GM23338 (cell line): ENCODE data around the gene ZFC3H1. TPM values are rescaled to one million over a fixed set of nuclear protein-coding genes. Genes with fewer than 3 reads are reported as not detected.

Experiments used
- ATAC-seq: fragments of 200-7000 bp; cut with Tn5 transposase; 3 replicates; pipeline ENCODE4 v1.9.1; 2020
- DNase-seq: peaks from one replicate; pipeline ENCODE4 v3.0.0-alpha.2; 2015; ENCODE audit warnings: low spot score
- H2AFZ ChIP-seq: fragments of 200-600 bp; sonication (generic); 2 replicates; pipeline ENCODE4 v1.8.0; 2016; ENCODE audit warnings: antibody characterized with exemption, mild to moderate bottlenecking, moderate library complexity
- H3F3A ChIP-seq: fragments of 200-600 bp; sonication (generic); replicated peaks from 2 replicates; pipeline ENCODE4 v1.8.0; 2017; ENCODE audit warnings: antibody characterized with exemption, mixed run types, low read depth
- H3K27ac ChIP-seq: fragments of 200-600 bp; sonication (generic); 2 replicates; pipeline ENCODE4 v1.6.1; 2016; ENCODE audit warnings: low read depth
- H3K27me3 ChIP-seq: fragments of 200-600 bp; sonication (generic); 2 replicates; pipeline ENCODE4 v1.8.0; 2016; ENCODE audit warnings: mild to moderate bottlenecking, mixed run types, moderate library complexity; ENCODE audit not compliant: insufficient read depth
- H3K36me3 ChIP-seq: fragments of 200-600 bp; sonication (generic); 2 replicates; pipeline ENCODE4 v1.8.0; 2016; ENCODE audit warnings: mild to moderate bottlenecking; ENCODE audit not compliant: insufficient read depth
- H3K4me1 ChIP-seq: fragments of 200-600 bp; sonication (generic); 2 replicates; pipeline ENCODE4 v1.8.0; 2016; ENCODE audit warnings: mild to moderate bottlenecking, moderate library complexity; ENCODE audit not compliant: insufficient read depth
- H3K4me2 ChIP-seq: fragments of 200-600 bp; sonication (generic); 2 replicates; pipeline ENCODE4 v1.7.1; 2017; ENCODE audit warnings: mixed run types
- H3K4me3 ChIP-seq: fragments of 200-600 bp; sonication (generic); 2 replicates; pipeline ENCODE4 v1.6.1; 2016; ENCODE audit warnings: mixed run types
- H3K79me2 ChIP-seq: fragments of 200-600 bp; sonication (generic); replicated peaks from 2 replicates; pipeline ENCODE4 v1.8.0; 2017; ENCODE audit warnings: mild to moderate bottlenecking; ENCODE audit not compliant: insufficient read depth
- H3K9me2 ChIP-seq: fragments of 200-600 bp; sonication (generic); 2 replicates; pipeline ENCODE4 v1.8.0; 2017; ENCODE audit not compliant: insufficient read depth
- H4K20me1 ChIP-seq: fragments of 200-600 bp; sonication (generic); replicated peaks from 2 replicates; pipeline ENCODE4 v1.8.0; 2017; ENCODE audit warnings: mild to moderate bottlenecking; ENCODE audit not compliant: insufficient read depth
- H3K27ac Mint-ChIP-seq: 2 replicates; pipeline ENCODE4 v1.8.0; 2020; ENCODE audit warnings: inconsistent platforms, mild to moderate bottlenecking, moderate library complexity, mixed read lengths
- H3K27me3 Mint-ChIP-seq: 3 replicates; pipeline ENCODE4 v1.8.0; 2022; ENCODE audit warnings: low read depth, mild to moderate bottlenecking, moderate library complexity, mixed read lengths, inconsistent platforms; ENCODE audit not compliant: insufficient read depth, poor library complexity
- H3K36me3 Mint-ChIP-seq: 3 replicates; pipeline ENCODE4 v1.8.0; 2021; ENCODE audit warnings: low read depth, mild to moderate bottlenecking, inconsistent platforms, moderate library complexity, mixed read lengths
- H3K4me1 Mint-ChIP-seq: 3 replicates; pipeline ENCODE4 v1.8.0; 2020; ENCODE audit warnings: mild to moderate bottlenecking, inconsistent platforms, mixed read lengths
- H3K4me3 Mint-ChIP-seq: 3 replicates; pipeline ENCODE4 v1.8.0; 2021; ENCODE audit warnings: moderate library complexity, mild to moderate bottlenecking, inconsistent platforms, mixed read lengths
- H3K9me3 Mint-ChIP-seq: 3 replicates; pipeline ENCODE4 v1.8.0; 2020; ENCODE audit warnings: moderate library complexity, mild to moderate bottlenecking, inconsistent platforms, mixed read lengths
- CREB1 ChIP-seq: fragments of 250-450 bp; sonication (Bioruptor Pico); IDR thresholded peaks from 2 replicates; pipeline ENCODE4 v1.5.0; 2020; ENCODE audit warnings: low read depth, mild to moderate bottlenecking, moderate library complexity
- EZH2 ChIP-seq: fragments of 200-600 bp; sonication (generic); IDR thresholded peaks from one replicate; pipeline ENCODE4 v1.8.0; 2017; ENCODE audit warnings: antibody characterized with exemption, mild to moderate bottlenecking, low read depth; ENCODE audit not compliant: unreplicated experiment
- NANOG ChIP-seq: IDR thresholded peaks from 2 replicates; pipeline ENCODE4 v1.6.1; 2016; ENCODE audit warnings: antibody characterized with exemption, borderline replicate concordance
- POLR2AphosphoS5 ChIP-seq: IDR thresholded peaks from 2 replicates; pipeline ENCODE4 v1.6.1; 2016; ENCODE audit warnings: antibody characterized with exemption, low read depth
- ZNF114 ChIP-seq: fragments of 250-450 bp; sonication (Bioruptor Pico); IDR thresholded peaks from 2 replicates; pipeline ENCODE4 v1.5.0; 2020; ENCODE audit warnings: mild to moderate bottlenecking, moderate library complexity
- long read RNA-seq: library from polyadenylated mRNA; unstranded; transcript quantifications from one replicate; pipeline ENCODE4 v2.0.0, GENCODE V29; 2020; ENCODE audit not compliant: unreplicated experiment
- polyA plus RNA-seq: library from polyadenylated mRNA; unstranded; fragments of >200 nt; fragmentation: Nextera tagmentation; extraction: Ambion mirVana; gene quantifications from 2 replicates; pipeline ENCODE4 v1.2.1, GENCODE V29; 2016
- total RNA-seq: library from RNA; depleted of rRNA; stranded (reverse); fragments of >200 nt; shearing (Covaris generic); gene quantifications from 2 replicates; pipeline ENCODE4 v1.2.3, GENCODE V29; 2014; rRNA removed
- TF ChIP-seq, protein P1 (sequence below): IDR thresholded peaks from one replicate; pipeline ENCODE4 v1.6.1; 2018; ENCODE audit warnings: antibody characterized with exemption; ENCODE audit not compliant: unreplicated experiment
- TF ChIP-seq, protein P2 (sequence below): fragments of 250-450 bp; sonication (Bioruptor Pico); IDR thresholded peaks from 2 replicates; pipeline ENCODE4 v1.5.0; 2020; ENCODE audit warnings: mild to moderate bottlenecking, moderate library complexity

ZFC3H1 gene, protein sequence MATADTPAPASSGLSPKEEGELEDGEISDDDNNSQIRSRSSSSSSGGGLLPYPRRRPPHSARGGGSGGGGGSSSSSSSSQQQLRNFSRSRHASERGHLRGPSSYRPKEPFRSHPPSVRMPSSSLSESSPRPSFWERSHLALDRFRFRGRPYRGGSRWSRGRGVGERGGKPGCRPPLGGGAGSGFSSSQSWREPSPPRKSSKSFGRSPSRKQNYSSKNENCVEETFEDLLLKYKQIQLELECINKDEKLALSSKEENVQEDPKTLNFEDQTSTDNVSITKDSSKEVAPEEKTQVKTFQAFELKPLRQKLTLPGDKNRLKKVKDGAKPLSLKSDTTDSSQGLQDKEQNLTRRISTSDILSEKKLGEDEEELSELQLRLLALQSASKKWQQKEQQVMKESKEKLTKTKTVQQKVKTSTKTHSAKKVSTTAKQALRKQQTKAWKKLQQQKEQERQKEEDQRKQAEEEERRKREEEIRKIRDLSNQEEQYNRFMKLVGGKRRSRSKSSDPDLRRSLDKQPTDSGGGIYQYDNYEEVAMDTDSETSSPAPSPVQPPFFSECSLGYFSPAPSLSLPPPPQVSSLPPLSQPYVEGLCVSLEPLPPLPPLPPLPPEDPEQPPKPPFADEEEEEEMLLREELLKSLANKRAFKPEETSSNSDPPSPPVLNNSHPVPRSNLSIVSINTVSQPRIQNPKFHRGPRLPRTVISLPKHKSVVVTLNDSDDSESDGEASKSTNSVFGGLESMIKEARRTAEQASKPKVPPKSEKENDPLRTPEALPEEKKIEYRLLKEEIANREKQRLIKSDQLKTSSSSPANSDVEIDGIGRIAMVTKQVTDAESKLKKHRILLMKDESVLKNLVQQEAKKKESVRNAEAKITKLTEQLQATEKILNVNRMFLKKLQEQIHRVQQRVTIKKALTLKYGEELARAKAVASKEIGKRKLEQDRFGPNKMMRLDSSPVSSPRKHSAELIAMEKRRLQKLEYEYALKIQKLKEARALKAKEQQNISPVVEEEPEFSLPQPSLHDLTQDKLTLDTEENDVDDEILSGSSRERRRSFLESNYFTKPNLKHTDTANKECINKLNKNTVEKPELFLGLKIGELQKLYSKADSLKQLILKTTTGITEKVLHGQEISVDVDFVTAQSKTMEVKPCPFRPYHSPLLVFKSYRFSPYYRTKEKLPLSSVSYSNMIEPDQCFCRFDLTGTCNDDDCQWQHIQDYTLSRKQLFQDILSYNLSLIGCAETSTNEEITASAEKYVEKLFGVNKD (N-terminal part only)
- 30.3 and 45.9 TPM in 2 replicates for total RNA-seq
- polyA plus RNA-seq: 31.1 and 46.2 TPM in 2 replicates
- long read RNA-seq, transcript ZFC3H1-206 (2 exons, 1,771 nt): major isoform, 7 of 16 reads
- long read RNA-seq, partial matches to known transcripts: 8 of 16 reads
- long read RNA-seq, other reads (novel, unspliced or antisense): 1 of 16 reads

DNA sequence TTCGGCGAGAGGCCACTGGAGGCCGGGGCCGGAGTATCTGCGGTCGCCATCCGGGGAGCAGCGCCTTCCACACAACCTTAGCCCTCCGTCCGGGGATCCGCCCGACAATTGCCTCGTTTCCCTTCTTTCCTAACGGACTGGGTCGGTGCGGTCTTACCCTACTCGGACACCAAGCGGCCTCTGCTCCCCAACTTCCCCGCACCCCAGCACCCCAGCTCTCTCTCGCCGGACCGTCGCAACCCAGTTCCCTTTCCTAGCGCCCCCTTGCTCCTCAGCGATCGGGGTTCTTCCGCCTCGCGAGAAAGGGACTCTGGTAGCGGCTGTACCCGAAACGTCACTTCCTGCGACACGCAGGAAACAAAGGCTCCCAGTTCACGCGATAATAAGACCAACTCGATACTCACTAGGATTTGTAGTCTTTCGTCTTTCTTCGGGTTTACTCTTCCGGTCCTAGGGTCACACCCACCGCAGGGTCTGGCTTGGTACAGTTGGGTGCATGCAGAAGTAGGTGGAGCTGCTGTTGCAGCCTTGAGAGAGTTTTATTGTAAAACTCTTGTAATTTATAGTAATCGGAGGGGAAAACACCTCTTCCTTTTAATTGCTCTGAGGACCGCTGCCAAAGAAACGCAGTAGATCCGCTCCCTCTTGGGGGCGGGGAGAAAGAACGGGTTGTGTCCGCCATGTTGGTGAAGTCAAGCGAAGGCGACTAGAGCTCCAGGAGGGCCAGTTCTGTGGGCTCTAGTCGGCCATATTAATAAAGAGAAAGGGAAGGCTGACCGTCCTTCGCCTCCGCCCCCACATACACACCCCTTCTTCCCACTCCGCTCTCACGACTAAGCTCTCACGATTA is at the start of gene ZFC3H1, which contains the start of gene THAP2:
ZFC3H1 (minus strand) TSS at position 288 of the 850 bp plus-strand sequence; CDS start at position 50, 238 bp downstream.
THAP2 (plus strand) TSS at position 741 of the 850 bp plus-strand sequence. CDS start 209 bp downstream, outside the sequence.
- Histone ChIP-seq H3K79me2 (peaks cover 66% of the 10 kb centered on the region), H3K4me3 (peak within 1 kb of the TSS; percentile 74), H4K20me1 (peaks cover 9% of the 10 kb centered on the region), H3F3A (no peaks in the 10 kb centered on the region), H3K27me3 (no peaks in the 10 kb centered on the region), H3K4me2 (peak within 1 kb of the TSS; percentile 99), H3K4me1 (peaks cover 7% of the 10 kb centered on the region), H3K36me3 (peaks cover 10% of the 10 kb centered on the region; the same call in 1 of the 2 replicates), H2AFZ (peak within 1 kb of the TSS; percentile 24; the same call in 1 of the 2 replicates), H3K27ac (peak within 1 kb of the TSS; percentile 97), H3K9me2 (no peaks in the 10 kb centered on the region)
- Mint-ChIP-seq H3K36me3 (peaks cover 17% of the 10 kb centered on the region), H3K4me1 (peaks cover 13% of the 10 kb centered on the region; the same call in 2 of the 3 replicates), H3K27ac (peak within 1 kb of the TSS; percentile 99), H3K27me3 (peaks cover 7% of the 10 kb centered on the region), H3K4me3 (peak within 1 kb of the TSS; percentile 98), H3K9me3 (no peaks in the 10 kb centered on the region)
- DNase-seq (peak; percentile 100), ATAC-seq (peak; percentile 92)
- TF ChIP-seq, protein P1, sequence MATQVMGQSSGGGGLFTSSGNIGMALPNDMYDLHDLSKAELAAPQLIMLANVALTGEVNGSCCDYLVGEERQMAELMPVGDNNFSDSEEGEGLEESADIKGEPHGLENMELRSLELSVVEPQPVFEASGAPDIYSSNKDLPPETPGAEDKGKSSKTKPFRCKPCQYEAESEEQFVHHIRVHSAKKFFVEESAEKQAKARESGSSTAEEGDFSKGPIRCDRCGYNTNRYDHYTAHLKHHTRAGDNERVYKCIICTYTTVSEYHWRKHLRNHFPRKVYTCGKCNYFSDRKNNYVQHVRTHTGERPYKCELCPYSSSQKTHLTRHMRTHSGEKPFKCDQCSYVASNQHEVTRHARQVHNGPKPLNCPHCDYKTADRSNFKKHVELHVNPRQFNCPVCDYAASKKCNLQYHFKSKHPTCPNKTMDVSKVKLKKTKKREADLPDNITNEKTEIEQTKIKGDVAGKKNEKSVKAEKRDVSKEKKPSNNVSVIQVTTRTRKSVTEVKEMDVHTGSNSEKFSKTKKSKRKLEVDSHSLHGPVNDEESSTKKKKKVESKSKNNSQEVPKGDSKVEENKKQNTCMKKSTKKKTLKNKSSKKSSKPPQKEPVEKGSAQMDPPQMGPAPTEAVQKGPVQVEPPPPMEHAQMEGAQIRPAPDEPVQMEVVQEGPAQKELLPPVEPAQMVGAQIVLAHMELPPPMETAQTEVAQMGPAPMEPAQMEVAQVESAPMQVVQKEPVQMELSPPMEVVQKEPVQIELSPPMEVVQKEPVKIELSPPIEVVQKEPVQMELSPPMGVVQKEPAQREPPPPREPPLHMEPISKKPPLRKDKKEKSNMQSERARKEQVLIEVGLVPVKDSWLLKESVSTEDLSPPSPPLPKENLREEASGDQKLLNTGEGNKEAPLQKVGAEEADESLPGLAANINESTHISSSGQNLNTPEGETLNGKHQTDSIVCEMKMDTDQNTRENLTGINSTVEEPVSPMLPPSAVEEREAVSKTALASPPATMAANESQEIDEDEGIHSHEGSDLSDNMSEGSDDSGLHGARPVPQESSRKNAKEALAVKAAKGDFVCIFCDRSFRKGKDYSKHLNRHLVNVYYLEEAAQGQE: no peak
- TF ChIP-seq, protein P2, sequence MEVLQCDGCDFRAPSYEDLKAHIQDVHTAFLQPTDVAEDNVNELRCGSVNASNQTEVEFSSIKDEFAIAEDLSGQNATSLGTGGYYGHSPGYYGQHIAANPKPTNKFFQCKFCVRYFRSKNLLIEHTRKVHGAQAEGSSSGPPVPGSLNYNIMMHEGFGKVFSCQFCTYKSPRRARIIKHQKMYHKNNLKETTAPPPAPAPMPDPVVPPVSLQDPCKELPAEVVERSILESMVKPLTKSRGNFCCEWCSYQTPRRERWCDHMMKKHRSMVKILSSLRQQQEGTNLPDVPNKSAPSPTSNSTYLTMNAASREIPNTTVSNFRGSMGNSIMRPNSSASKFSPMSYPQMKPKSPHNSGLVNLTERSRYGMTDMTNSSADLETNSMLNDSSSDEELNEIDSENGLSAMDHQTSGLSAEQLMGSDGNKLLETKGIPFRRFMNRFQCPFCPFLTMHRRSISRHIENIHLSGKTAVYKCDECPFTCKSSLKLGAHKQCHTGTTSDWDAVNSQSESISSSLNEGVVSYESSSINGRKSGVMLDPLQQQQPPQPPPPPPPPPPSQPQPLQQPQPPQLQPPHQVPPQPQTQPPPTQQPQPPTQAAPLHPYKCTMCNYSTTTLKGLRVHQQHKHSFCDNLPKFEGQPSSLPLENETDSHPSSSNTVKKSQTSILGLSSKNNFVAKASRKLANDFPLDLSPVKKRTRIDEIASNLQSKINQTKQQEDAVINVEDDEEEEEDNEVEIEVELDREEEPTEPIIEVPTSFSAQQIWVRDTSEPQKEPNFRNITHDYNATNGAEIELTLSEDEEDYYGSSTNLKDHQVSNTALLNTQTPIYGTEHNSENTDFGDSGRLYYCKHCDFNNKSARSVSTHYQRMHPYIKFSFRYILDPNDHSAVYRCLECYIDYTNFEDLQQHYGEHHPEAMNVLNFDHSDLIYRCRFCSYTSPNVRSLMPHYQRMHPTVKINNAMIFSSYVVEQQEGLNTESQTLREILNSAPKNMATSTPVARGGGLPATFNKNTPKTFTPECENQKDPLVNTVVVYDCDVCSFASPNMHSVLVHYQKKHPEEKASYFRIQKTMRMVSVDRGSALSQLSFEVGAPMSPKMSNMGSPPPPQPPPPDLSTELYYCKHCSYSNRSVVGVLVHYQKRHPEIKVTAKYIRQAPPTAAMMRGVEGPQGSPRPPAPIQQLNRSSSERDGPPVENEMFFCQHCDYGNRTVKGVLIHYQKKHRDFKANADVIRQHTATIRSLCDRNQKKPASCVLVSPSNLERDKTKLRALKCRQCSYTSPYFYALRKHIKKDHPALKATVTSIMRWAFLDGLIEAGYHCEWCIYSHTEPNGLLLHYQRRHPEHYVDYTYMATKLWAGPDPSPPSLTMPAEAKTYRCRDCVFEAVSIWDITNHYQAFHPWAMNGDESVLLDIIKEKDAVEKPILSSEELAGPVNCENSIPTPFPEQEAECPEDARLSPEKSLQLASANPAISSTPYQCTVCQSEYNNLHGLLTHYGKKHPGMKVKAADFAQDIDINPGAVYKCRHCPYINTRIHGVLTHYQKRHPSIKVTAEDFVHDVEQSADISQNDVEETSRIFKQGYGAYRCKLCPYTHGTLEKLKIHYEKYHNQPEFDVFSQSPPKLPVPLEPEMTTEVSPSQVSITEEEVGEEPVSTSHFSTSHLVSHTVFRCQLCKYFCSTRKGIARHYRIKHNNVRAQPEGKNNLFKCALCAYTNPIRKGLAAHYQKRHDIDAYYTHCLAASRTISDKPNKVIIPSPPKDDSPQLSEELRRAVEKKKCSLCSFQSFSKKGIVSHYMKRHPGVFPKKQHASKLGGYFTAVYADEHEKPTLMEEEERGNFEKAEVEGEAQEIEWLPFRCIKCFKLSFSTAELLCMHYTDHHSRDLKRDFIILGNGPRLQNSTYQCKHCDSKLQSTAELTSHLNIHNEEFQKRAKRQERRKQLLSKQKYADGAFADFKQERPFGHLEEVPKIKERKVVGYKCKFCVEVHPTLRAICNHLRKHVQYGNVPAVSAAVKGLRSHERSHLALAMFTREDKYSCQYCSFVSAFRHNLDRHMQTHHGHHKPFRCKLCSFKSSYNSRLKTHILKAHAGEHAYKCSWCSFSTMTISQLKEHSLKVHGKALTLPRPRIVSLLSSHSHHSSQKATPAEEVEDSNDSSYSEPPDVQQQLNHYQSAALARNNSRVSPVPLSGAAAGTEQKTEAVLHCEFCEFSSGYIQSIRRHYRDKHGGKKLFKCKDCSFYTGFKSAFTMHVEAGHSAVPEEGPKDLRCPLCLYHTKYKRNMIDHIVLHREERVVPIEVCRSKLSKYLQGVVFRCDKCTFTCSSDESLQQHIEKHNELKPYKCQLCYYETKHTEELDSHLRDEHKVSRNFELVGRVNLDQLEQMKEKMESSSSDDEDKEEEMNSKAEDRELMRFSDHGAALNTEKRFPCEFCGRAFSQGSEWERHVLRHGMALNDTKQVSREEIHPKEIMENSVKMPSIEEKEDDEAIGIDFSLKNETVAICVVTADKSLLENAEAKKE (CRISPR knock-in tag): no peak
- peak; percentile 94 for TF ChIP-seq CREB1 (CRISPR knock-in tag)
- TF ChIP-seq ZNF114 (CRISPR knock-in tag): no peak
- 0 out of 2 replicates have a peak, but pooled peaks have one; percentile 11 for TF ChIP-seq NANOG
- TF ChIP-seq EZH2: no peak
- TF ChIP-seq POLR2AphosphoS5: peak; percentile 94
